ENCODE measurements around the gene KIF21B.

- no peak for TF ChIP-seq CTCF (IDR thresholded peaks at IDR 0.05)
- TF ChIP-seq POLR2A (IDR thresholded peaks at IDR 0.05) = no peak
These were observed 23.1 kb downstream of the KIF21B start for GRCh38 chr1:201000391-201000790.

Data from uterus (tissue), 2 donors.